Gastroesophageal sphincter (tissue), 3 donors: ENCODE measurements around the gene SLC6A3.

Source experiments
- POLR2AphosphoS5 ChIP-seq: sonication (generic); formaldehyde crosslinking; IDR thresholded peaks from one replicate; pipeline ENCODE4 v1.6.1; 2017; ENCODE audit warnings: antibody characterized with exemption
- TF ChIP-seq, protein P1 (sequence below), 4 experiments: fragments of 200-600 bp in 2 of 4; fragments of 450-650 bp in 2 of 4; sonication (generic) in 1 of 4; IDR thresholded peaks; one replicate each; pipeline ENCODE4 v1.5.1; 2017 to 2019; ENCODE audit warnings: antibody characterized with exemption in 4 of 4, mild to moderate bottlenecking in 2 of 4, moderate library complexity in 2 of 4

- no peak for TF ChIP-seq POLR2AphosphoS5
- TF ChIP-seq, protein P1, sequence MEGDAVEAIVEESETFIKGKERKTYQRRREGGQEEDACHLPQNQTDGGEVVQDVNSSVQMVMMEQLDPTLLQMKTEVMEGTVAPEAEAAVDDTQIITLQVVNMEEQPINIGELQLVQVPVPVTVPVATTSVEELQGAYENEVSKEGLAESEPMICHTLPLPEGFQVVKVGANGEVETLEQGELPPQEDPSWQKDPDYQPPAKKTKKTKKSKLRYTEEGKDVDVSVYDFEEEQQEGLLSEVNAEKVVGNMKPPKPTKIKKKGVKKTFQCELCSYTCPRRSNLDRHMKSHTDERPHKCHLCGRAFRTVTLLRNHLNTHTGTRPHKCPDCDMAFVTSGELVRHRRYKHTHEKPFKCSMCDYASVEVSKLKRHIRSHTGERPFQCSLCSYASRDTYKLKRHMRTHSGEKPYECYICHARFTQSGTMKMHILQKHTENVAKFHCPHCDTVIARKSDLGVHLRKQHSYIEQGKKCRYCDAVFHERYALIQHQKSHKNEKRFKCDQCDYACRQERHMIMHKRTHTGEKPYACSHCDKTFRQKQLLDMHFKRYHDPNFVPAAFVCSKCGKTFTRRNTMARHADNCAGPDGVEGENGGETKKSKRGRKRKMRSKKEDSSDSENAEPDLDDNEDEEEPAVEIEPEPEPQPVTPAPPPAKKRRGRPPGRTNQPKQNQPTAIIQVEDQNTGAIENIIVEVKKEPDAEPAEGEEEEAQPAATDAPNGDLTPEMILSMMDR (IDR thresholded peaks at IDR 0.05): no peak
Measured at GRCh38 chr5:1391691-1392090, 53.5 kb downstream of the SLC6A3 start.
